ENCODE results near the gene SLC26A2. TPM values are rescaled to one million over a fixed set of nuclear protein-coding genes. Genes with fewer than 3 reads are reported as not detected.

Gene SLC26A2
- total and polyA plus RNA-seq, 2 of the 8 experiments (the other 6 are each of a cell fraction or from before 2014, with no cell fraction given): 3.7 to 11.4 TPM

- TF ChIP-seq ATF2 (IDR thresholded peaks at IDR 0.05; ENCODE audit: low read length): no peak
- TF ChIP-seq EZH2 (IDR thresholded peaks at IDR 0.05; ENCODE audit: low read depth, low read length, severe bottlenecking): no peak
Measured at GRCh38 chr5:149995385-149996204, 35.0 kb downstream of the SLC26A2 start (continued).
